Limb (tissue), 2 donors: ENCODE results near the gene MRPS18B.

Experiments used
- DNase-seq, 2 donors: peaks; one replicate each; pipeline ENCODE4 v3.0.0-alpha.2; 2016; ENCODE audit errors: extremely low spot score in 2 of 2

The MRPS18B gene

GRCh38 chr6:30617565-30618269 is at the start of gene MRPS18B:
TSS of gene MRPS18B (plus strand) at chr6:30617840. CDS start at chr6:30617866, 26 bp downstream.
- DNase-seq: peak; percentile 95 to 99

GRCh38 chr6:30568245-30568644 is 49.4 kb upstream of the MRPS18B start:
- DNase-seq: no peak

GRCh38 chr6:30570263-30570662 is 47.4 kb upstream of the MRPS18B start:
- DNase-seq: no peak

GRCh38 chr6:30570740-30571074 is 46.9 kb upstream of the MRPS18B start:
- DNase-seq: no peak

- DNase-seq: peak; percentile 98 to 99
Measured at GRCh38 chr6:30571075-30571761, 46.4 kb upstream of the MRPS18B start, which contains the start of gene ABCF1. TSS of gene ABCF1 (plus strand) at chr6:30571442. CDS start at chr6:30571488, 46 bp downstream.

- no peak for DNase-seq
Measured at GRCh38 chr6:30571762-30572082, 45.9 kb upstream of the MRPS18B start.

GRCh38 chr6:30572148-30572547 is 45.5 kb upstream of the MRPS18B start:
- no peak for DNase-seq

GRCh38 chr6:30573113-30573512 is 44.5 kb upstream of the MRPS18B start:
- no peak for DNase-seq

- no peak for DNase-seq
Measured at GRCh38 chr6:30578051-30578450, 39.6 kb upstream of the MRPS18B start.

- DNase-seq: no peak
Measured at GRCh38 chr6:30583921-30584320, 33.7 kb upstream of the MRPS18B start.

- DNase-seq: no peak
Measured at GRCh38 chr6:30589754-30590358, 27.8 kb upstream of the MRPS18B start.

- no peak for DNase-seq
Measured at GRCh38 chr6:30590509-30590908, 27.1 kb upstream of the MRPS18B start.

- DNase-seq: no peak
Measured at GRCh38 chr6:30591008-30591407, 26.6 kb upstream of the MRPS18B start.

GRCh38 chr6:30592287-30592686 is 25.4 kb upstream of the MRPS18B start:
- DNase-seq: no peak

- peak in 1 of 2 donors; percentile 82 for DNase-seq
Measured at GRCh38 chr6:30597315-30598144, 20.1 kb upstream of the MRPS18B start.

- no peak for DNase-seq
Measured at GRCh38 chr6:30598912-30599624, 18.6 kb upstream of the MRPS18B start.

GRCh38 chr6:30599625-30600324 is 17.9 kb upstream of the MRPS18B start:
- no peak for DNase-seq

- no peak for DNase-seq
Measured at GRCh38 chr6:30600451-30600961, 17.1 kb upstream of the MRPS18B start.

- DNase-seq: no peak
Measured at GRCh38 chr6:30601436-30601814, 16.2 kb upstream of the MRPS18B start.
